Inflammatory macrophage treated with lipopolysaccharide for 1 hour (primary cell): ENCODE data around the gene SRRM1.
"Not testable (repeated sequence)": the region's sequence is repeated elsewhere in the genome, so short reads cannot be mapped to it uniquely, and the experiment has no call there.

ENCODE experiments used
- DNase-seq, 2 donors: peaks; one replicate each; pipeline ENCODE4 v3.0.0-alpha.2; 2020 to 2022

Gene SRRM1

GRCh38 chr1:24722073-24723035 is 79.3 kb downstream of the SRRM1 start:
- DNase-seq = not testable (repeated sequence)
